Measurements from ENCODE around the gene FAM177B. TPM values are rescaled to one million over a fixed set of nuclear protein-coding genes. Genes with fewer than 3 reads are reported as not detected.

The FAM177B gene
- total and polyA plus RNA-seq, 8 donors = 0.28 to 1.2 (median 0.49) TPM; not detected in 2

GRCh38 chr1:222784916-222785315 is 47.9 kb downstream of the FAM177B start:
- DNase-seq (no peak), ATAC-seq (peak; percentile 51)
- H3K27me3 ChIP-seq = no peaks in the 10 kb centered on the region
- H3K27ac ChIP-seq = no peak overlapping the region
- no peak overlapping the region for H3K4me3 ChIP-seq
- peaks cover 0 to 9% of the 10 kb centered on the region in 2 donors for H3K4me1 ChIP-seq
- H3K36me3 ChIP-seq = no peaks in the 10 kb centered on the region
- no peaks in the 10 kb centered on the region for H3K9me3 ChIP-seq
- intact Hi-C loops (cut with DNase I) = no loop called here
- no peak for TF ChIP-seq CTCF (IDR thresholded peaks at IDR 0.05)

- H3K27ac ChIP-seq = no peak overlapping the region
Measured at GRCh38 chr1:222785529-222785928, 48.5 kb downstream of the FAM177B start.

GRCh38 chr1:222786121-222786520 is 49.1 kb downstream of the FAM177B start:
- ATAC-seq = no peak
- no peak overlapping the region for H3K27ac ChIP-seq
- H3K9me3 ChIP-seq = no peaks in the 10 kb centered on the region
- no peaks in the 10 kb centered on the region for H3K36me3 ChIP-seq
- TF ChIP-seq CTCF (IDR thresholded peaks at IDR 0.05) = no peak
- H3K27me3 ChIP-seq = no peaks in the 10 kb centered on the region
- peaks cover 0 to 9% of the 10 kb centered on the region in 2 donors for H3K4me1 ChIP-seq
- no peak overlapping the region for H3K4me3 ChIP-seq
- peak in 1 of 4 donors; percentile 21 for DNase-seq
- intact Hi-C loops (cut with DNase I) = no loop called here

More at GRCh38 chr1:222785529-222785928, 48.5 kb downstream of the FAM177B start:
- intact Hi-C loops (cut with DNase I) = no loop called here
- no peak for DNase-seq
- H3K9me3 ChIP-seq = no peaks in the 10 kb centered on the region
- no peak overlapping the region for H3K4me3 ChIP-seq
- H3K36me3 ChIP-seq = no peaks in the 10 kb centered on the region
- H3K27me3 ChIP-seq = no peaks in the 10 kb centered on the region
- H3K4me1 ChIP-seq = peaks cover 0 to 9% of the 10 kb centered on the region in 2 donors
- ATAC-seq = peak; percentile 10
- no peak for TF ChIP-seq CTCF (IDR thresholded peaks at IDR 0.05)

- Histone ChIP-seq H3K4me3 (no peak overlapping the region), H3K9me3 (no peaks in the 10 kb centered on the region), H3K27me3 (no peaks in the 10 kb centered on the region), H3K36me3 (no peaks in the 10 kb centered on the region), H3K27ac (no peak overlapping the region), H3K4me1 (peaks cover 0 to 9% of the 10 kb centered on the region in 2 donors)
- no peak for TF ChIP-seq CTCF (IDR thresholded peaks at IDR 0.05)
- DNase-seq (no peak), ATAC-seq (no peak)
- intact Hi-C loops (cut with DNase I) = no loop called here
Measured at GRCh38 chr1:222787729-222788128, 50.7 kb downstream of the FAM177B start.

- DNase-seq (no peak), ATAC-seq (no peak)
- no peaks in the 10 kb centered on the region for H3K36me3 ChIP-seq
- no peak for TF ChIP-seq CTCF (IDR thresholded peaks at IDR 0.05)
- no peaks in the 10 kb centered on the region for H3K9me3 ChIP-seq
- H3K27ac ChIP-seq = no peak overlapping the region
- peaks cover 0 to 9% of the 10 kb centered on the region in 2 donors for H3K4me1 ChIP-seq
- H3K27me3 ChIP-seq = no peaks in the 10 kb centered on the region
- intact Hi-C loops (cut with DNase I) = no loop called here
- H3K4me3 ChIP-seq = no peak overlapping the region
Measured at GRCh38 chr1:222788402-222789156, 51.6 kb downstream of the FAM177B start.

Data from left lung (tissue), 10 donors.